ENCODE data around the gene VAV3. TPM values are rescaled to one million over a fixed set of nuclear protein-coding genes. Genes with fewer than 3 reads are reported as not detected.

Gene VAV3
- total RNA-seq, 1 donor from 2014 or later: 0.12 TPM

DNA sequence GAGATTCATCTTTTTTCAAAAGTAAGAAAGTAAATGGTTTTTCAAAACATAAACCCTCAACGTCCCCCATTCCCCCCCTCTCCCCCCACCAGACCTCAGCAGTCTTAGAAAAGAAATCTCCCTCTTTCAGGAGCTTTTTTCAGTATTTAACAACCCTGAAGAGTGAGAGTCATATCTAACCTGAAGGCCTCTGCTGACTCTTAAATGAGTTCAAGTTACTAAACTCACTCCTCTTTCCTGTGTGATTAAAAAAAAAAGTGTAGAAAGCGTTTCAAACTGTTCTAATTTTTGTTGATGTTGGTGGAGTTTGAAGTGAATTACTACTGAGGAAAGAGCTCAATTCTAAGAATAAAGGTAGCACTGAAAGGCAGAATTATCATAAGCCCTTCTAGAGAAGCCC is 93.7 kb downstream of the VAV3 start:
- TF ChIP-seq, protein P1, sequence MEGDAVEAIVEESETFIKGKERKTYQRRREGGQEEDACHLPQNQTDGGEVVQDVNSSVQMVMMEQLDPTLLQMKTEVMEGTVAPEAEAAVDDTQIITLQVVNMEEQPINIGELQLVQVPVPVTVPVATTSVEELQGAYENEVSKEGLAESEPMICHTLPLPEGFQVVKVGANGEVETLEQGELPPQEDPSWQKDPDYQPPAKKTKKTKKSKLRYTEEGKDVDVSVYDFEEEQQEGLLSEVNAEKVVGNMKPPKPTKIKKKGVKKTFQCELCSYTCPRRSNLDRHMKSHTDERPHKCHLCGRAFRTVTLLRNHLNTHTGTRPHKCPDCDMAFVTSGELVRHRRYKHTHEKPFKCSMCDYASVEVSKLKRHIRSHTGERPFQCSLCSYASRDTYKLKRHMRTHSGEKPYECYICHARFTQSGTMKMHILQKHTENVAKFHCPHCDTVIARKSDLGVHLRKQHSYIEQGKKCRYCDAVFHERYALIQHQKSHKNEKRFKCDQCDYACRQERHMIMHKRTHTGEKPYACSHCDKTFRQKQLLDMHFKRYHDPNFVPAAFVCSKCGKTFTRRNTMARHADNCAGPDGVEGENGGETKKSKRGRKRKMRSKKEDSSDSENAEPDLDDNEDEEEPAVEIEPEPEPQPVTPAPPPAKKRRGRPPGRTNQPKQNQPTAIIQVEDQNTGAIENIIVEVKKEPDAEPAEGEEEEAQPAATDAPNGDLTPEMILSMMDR (IDR thresholded peaks at IDR 0.05): no peak
- peaks cover 15% of the 10 kb centered on the region for H3K4me1 Mint-ChIP-seq (ENCODE audit: low read depth)
- DNase-seq (ENCODE audit: low spot score): no peak
- peaks cover 1% of the 10 kb centered on the region for H3K36me3 Mint-ChIP-seq (ENCODE audit: low read depth)
- peaks cover 6% of the 10 kb centered on the region for H3K9me3 Mint-ChIP-seq (ENCODE audit: low read depth)
- H3K27me3 Mint-ChIP-seq (ENCODE audit: low read depth): peaks cover 4% of the 10 kb centered on the region
- H3K4me3 Mint-ChIP-seq (ENCODE audit: unreplicated experiment): no peak overlapping the region
- H3K27ac Mint-ChIP-seq (ENCODE audit: unreplicated experiment): peak overlapping the region; percentile 18

DNA sequence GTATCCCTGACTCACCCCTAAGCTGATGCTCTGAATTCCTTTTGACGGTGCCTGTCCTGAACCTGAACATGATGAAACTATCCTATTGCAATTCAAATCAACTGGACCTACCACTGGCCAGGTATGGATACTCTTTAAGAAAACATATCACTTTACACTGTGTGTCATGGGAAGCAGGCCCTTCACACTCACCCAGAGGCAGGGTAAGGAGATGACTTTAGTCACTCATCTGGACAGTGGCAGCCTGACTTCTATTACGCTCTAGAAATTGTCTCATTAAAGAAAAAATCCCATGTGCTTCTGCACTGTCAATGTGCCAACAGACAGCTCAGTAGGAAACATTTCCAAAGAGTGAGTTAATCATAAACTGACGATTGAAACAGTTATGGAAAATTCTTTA is 94.3 kb downstream of the VAV3 start:
- TF ChIP-seq, protein P1 (IDR thresholded peaks at IDR 0.05): no peak
- no peak for DNase-seq (ENCODE audit: low spot score)
- peak overlapping the region; percentile 18 for H3K27ac Mint-ChIP-seq (ENCODE audit: unreplicated experiment)
- peaks cover 15% of the 10 kb centered on the region for H3K4me1 Mint-ChIP-seq (ENCODE audit: low read depth)
- H3K4me3 Mint-ChIP-seq (ENCODE audit: unreplicated experiment): no peak overlapping the region
- no peaks in the 10 kb centered on the region for H3K36me3 Mint-ChIP-seq (ENCODE audit: low read depth)
- peaks cover 6% of the 10 kb centered on the region for H3K9me3 Mint-ChIP-seq (ENCODE audit: low read depth)
- H3K27me3 Mint-ChIP-seq (ENCODE audit: low read depth): peaks cover 5% of the 10 kb centered on the region

GRCh38 chr1:107867897-107868296 is 97.1 kb downstream of the VAV3 start:
- H3K4me3 Mint-ChIP-seq (ENCODE audit: unreplicated experiment): no peak overlapping the region
- no peaks in the 10 kb centered on the region for H3K36me3 Mint-ChIP-seq (ENCODE audit: low read depth)
- peaks cover 17% of the 10 kb centered on the region for H3K27me3 Mint-ChIP-seq (ENCODE audit: low read depth)
- H3K9me3 Mint-ChIP-seq (ENCODE audit: low read depth): peaks cover 6% of the 10 kb centered on the region
- peaks cover 10% of the 10 kb centered on the region for H3K4me1 Mint-ChIP-seq (ENCODE audit: low read depth)
- TF ChIP-seq, protein P1 (IDR thresholded peaks at IDR 0.05): no peak
- no peak for DNase-seq (ENCODE audit: low spot score)
- no peak overlapping the region for H3K27ac Mint-ChIP-seq (ENCODE audit: unreplicated experiment)

- peaks cover 6% of the 10 kb centered on the region for H3K9me3 Mint-ChIP-seq (ENCODE audit: low read depth)
- TF ChIP-seq, protein P1 (IDR thresholded peaks at IDR 0.05): no peak
- no peak for DNase-seq (ENCODE audit: low spot score)
- H3K27me3 Mint-ChIP-seq (ENCODE audit: low read depth): peaks cover 17% of the 10 kb centered on the region
- no peak overlapping the region for H3K27ac Mint-ChIP-seq (ENCODE audit: unreplicated experiment)
- peaks cover 10% of the 10 kb centered on the region for H3K4me1 Mint-ChIP-seq (ENCODE audit: low read depth)
- H3K4me3 Mint-ChIP-seq (ENCODE audit: unreplicated experiment): no peak overlapping the region
- no peaks in the 10 kb centered on the region for H3K36me3 Mint-ChIP-seq (ENCODE audit: low read depth)
Observed at GRCh38 chr1:107867422-107867821, 97.6 kb downstream of the VAV3 start.

GRCh38 chr1:107866870-107867269 is 98.1 kb downstream of the VAV3 start:
- TF ChIP-seq, protein P1 (IDR thresholded peaks at IDR 0.05): no peak
- no peak for DNase-seq (ENCODE audit: low spot score)
- Mint-ChIP-seq H3K4me1 (ENCODE audit: low read depth) (peaks cover 10% of the 10 kb centered on the region), H3K27ac (ENCODE audit: unreplicated experiment) (no peak overlapping the region), H3K36me3 (ENCODE audit: low read depth) (no peaks in the 10 kb centered on the region), H3K27me3 (ENCODE audit: low read depth) (peaks cover 19% of the 10 kb centered on the region), H3K4me3 (ENCODE audit: unreplicated experiment) (no peak overlapping the region), H3K9me3 (ENCODE audit: low read depth) (peaks cover 6% of the 10 kb centered on the region)
